K562 (cell line): ENCODE measurements around the gene RPL7A. TPM values are rescaled to one million over a fixed set of nuclear protein-coding genes. Genes with fewer than 3 reads are reported as not detected.

Experiments
- ATF4 ChIP-seq: fragments of 450-650 bp; formaldehyde crosslinking; IDR thresholded peaks from 2 replicates; pipeline ENCODE4 v1.4.0; 2022; ENCODE audit warnings: mild to moderate bottlenecking, moderate library complexity
- BACH1 ChIP-seq: fragments of 200-800 bp; sonication (Bioruptor generic); IDR thresholded peaks from 2 replicates; pipeline ENCODE4 v1.6.1; 2016; ENCODE audit warnings: missing genetic modification characterization, missing compliant biosample characterization
- CBFA2T3 ChIP-seq: fragments of 450-650 bp; IDR thresholded peaks from 2 replicates; pipeline ENCODE4 v1.6.1; 2017
- CTBP1 ChIP-seq: fragments of 450-650 bp; IDR thresholded peaks from 2 replicates; pipeline ENCODE4 v1.6.1; 2016; ENCODE audit warnings: borderline replicate concordance
- ERF ChIP-seq: fragments of 450-650 bp; formaldehyde crosslinking; IDR thresholded peaks from 2 replicates; pipeline ENCODE4 v1.4.0; 2020; ENCODE audit warnings: mild to moderate bottlenecking, mixed read lengths
- FOSL1 ChIP-seq: fragments of 200-800 bp; sonication (Bioruptor generic); conservative IDR thresholded peaks from 2 replicates; pipeline ENCODE4 v1.6.1; 2016; ENCODE audit warnings: missing genetic modification characterization, missing compliant biosample characterization
- FUS ChIP-seq: fragments of 200-400 bp; formaldehyde crosslinking; optimal IDR thresholded peaks from 2 replicates; pipeline ENCODE3; 2017; ENCODE audit warnings: low read depth, low read length
- HNRNPH1 ChIP-seq: fragments of 200-400 bp; formaldehyde crosslinking; optimal IDR thresholded peaks from 2 replicates; pipeline ENCODE3; 2017; ENCODE audit warnings: low read depth, mild to moderate bottlenecking, low read length, moderate library complexity
- KHSRP ChIP-seq: fragments of 450-650 bp; IDR thresholded peaks from 2 replicates; pipeline ENCODE4 v1.6.1; 2017
- MLLT1 ChIP-seq, 2 experiments: fragments of 450-650 bp; IDR thresholded peaks; 2 replicates each; pipeline ENCODE4 v1.6.1; 2016
- MYBL2 ChIP-seq, 2 experiments: fragments of 450-650 bp in 1 of 2; sonication (generic) in 1 of 2; formaldehyde crosslinking in 1 of 2; IDR thresholded peaks; 2 replicates each; pipeline versions ENCODE4 v1.6.1 to v1.8.1; 2017 to 2022; ENCODE audit warnings: borderline replicate concordance in 1 of 2, inconsistent platforms in 1 of 2, low read depth in 1 of 2, mild to moderate bottlenecking in 1 of 2, missing genetic modification reagents in 1 of 2, moderate library complexity in 1 of 2
- NFE2 ChIP-seq: IDR thresholded peaks from 2 replicates; pipeline ENCODE4 v1.6.1; 2014; ENCODE audit warnings: antibody characterized with exemption, low read depth
- NR1H2 ChIP-seq: sonication (generic); formaldehyde crosslinking; IDR thresholded peaks from 2 replicates; pipeline ENCODE4 v1.4.0; 2020; ENCODE audit warnings: mild to moderate bottlenecking, missing genetic modification reagents
- SMARCA5 ChIP-seq: fragments of 450-650 bp; IDR thresholded peaks from 2 replicates; pipeline ENCODE4 v1.6.1; 2016
- SRSF1 ChIP-seq: fragments of 200-400 bp; formaldehyde crosslinking; IDR thresholded peaks from 2 replicates; pipeline ENCODE4 v1.6.1; 2017; ENCODE audit warnings: mild to moderate bottlenecking, low read depth, low read length, moderate library complexity
- TGIF2 ChIP-seq: sonication (generic); formaldehyde crosslinking; IDR thresholded peaks from 2 replicates; pipeline ENCODE4 v1.8.1; 2022; ENCODE audit warnings: mild to moderate bottlenecking, missing genetic modification reagents, moderate library complexity
- THRAP3 ChIP-seq: fragments of 450-650 bp; IDR thresholded peaks from 2 replicates; pipeline ENCODE4 v1.6.1; 2016; ENCODE audit warnings: mild to moderate bottlenecking, inconsistent platforms, borderline replicate concordance
- ZBTB7A ChIP-seq: IDR thresholded peaks from 2 replicates; pipeline ENCODE4 v1.6.1; 2011; ENCODE audit warnings: low read depth, mild to moderate bottlenecking, low read length, moderate library complexity, borderline replicate concordance; ENCODE audit not compliant: control insufficient read depth
- ZNF134 ChIP-seq: fragments of 250-450 bp; sonication (Bioruptor Pico); conservative IDR thresholded peaks from 2 replicates; pipeline ENCODE4 v1.4.0; 2020
- ZNF408 ChIP-seq: fragments of 250-450 bp; sonication (Bioruptor Pico); IDR thresholded peaks from 2 replicates; pipeline ENCODE4 v1.4.0; 2020; ENCODE audit warnings: low read depth, mild to moderate bottlenecking, moderate library complexity
- ZNF445 ChIP-seq: fragments of 250-450 bp; sonication (Bioruptor Pico); IDR thresholded peaks from 2 replicates; pipeline ENCODE4 v1.4.0; 2020; ENCODE audit warnings: low read depth, mild to moderate bottlenecking, moderate library complexity
- ZNF668 ChIP-seq: fragments of 250-450 bp; sonication (Bioruptor Pico); IDR thresholded peaks from 2 replicates; pipeline ENCODE4 v1.8.0; 2022; ENCODE audit warnings: mild to moderate bottlenecking, inconsistent platforms
- ZNF707 ChIP-seq: fragments of 250-450 bp; sonication (Bioruptor Pico); conservative IDR thresholded peaks from 2 replicates; pipeline ENCODE4 v1.8.0; 2022; ENCODE audit warnings: inconsistent platforms, mild to moderate bottlenecking, moderate library complexity
- ZNF740 ChIP-seq, 3 experiments: fragments of 200-800 bp in 1 of 3; sonication (Bioruptor generic) in 1 of 3; sonication (generic) in 1 of 3; formaldehyde crosslinking in 1 of 3; IDR thresholded peaks; 2 replicates each; pipeline versions ENCODE4 v1.6.1 to v1.8.0; 2016 to 2022; ENCODE audit warnings: mild to moderate bottlenecking in 2 of 3, missing compliant biosample characterization in 2 of 3, missing genetic modification characterization in 2 of 3, missing genetic modification reagents in 1 of 3
- ZNF79 ChIP-seq: fragments of 250-450 bp; sonication (Bioruptor Pico); IDR thresholded peaks from 2 replicates; pipeline ENCODE4 v1.4.0; 2020; ENCODE audit warnings: low read depth, mild to moderate bottlenecking, moderate library complexity
- polyA plus RNA-seq, 8 experiments: library from polyadenylated mRNA; depleted of rRNA in 4 of 8; stranded (reverse) in 5 of 8; unstranded in 3 of 8; fragments of >200 nt; fragmentation: Nextera tagmentation in 2 of 8; fragmentation: Illumina TruSeq in 1 of 8; extraction: Ambion mirVana in 2 of 8; extraction: Trizol in 1 of 8; gene quantifications; 2 replicates each; pipeline versions ENCODE4 v1.2.1 to v1.2.3, GENCODE V29; 2011 to 2014; ENCODE audit warnings: inconsistent platforms in 1 of 8, missing spikeins in 1 of 8
- total RNA-seq, 7 experiments: library from RNA; depleted of rRNA in 6 of 7; stranded (reverse); fragments of >200 nt in 6 of 7; fragmentation: Illumina TruSeq in 2 of 7; extraction: Trizol in 2 of 7; gene quantifications; 2 replicates each; pipeline versions ENCODE4 v1.2.1 to v1.2.3, GENCODE V29; 2011 to 2021; ENCODE audit warnings: low replicate concordance in 1 of 7

Gene RPL7A
- total and polyA plus RNA-seq, 9 of the 15 experiments (the other 6 are each of a cell fraction or from before 2014, with no cell fraction given): 1,935 to 3,760 (median 2,652) TPM

- TF ChIP-seq NR1H2 (CRISPR knock-in tag) (no peak), ZNF134 (CRISPR knock-in tag) (no peak), FOSL1 (tag) (peak; percentile 34; the same call in 1 of the 2 replicates), ATF4 (CRISPR knock-in tag) (no peak), HNRNPH1 (no peak), THRAP3 (no peak), SRSF1 (no peak), ZBTB7A (peak; percentile 70; the same call in 1 of the 2 replicates), CBFA2T3 (peak; percentile 16), TGIF2 (CRISPR knock-in tag) (peak; percentile 54; the same call in 1 of the 2 replicates), ZNF445 (CRISPR knock-in tag) (0 out of 2 replicates have a peak, but pooled peaks have one; percentile 57), ZNF740 (CRISPR knock-in tag; IDR thresholded peaks at IDR 0.05) (no peak), ZNF740 (tag; IDR thresholded peaks at IDR 0.05) (no peak), MLLT1 (IDR thresholded peaks at IDR 0.05) (peak in 1 of 2 experiments; percentile 100; a peak in 2 of 4 replicates), ZNF707 (CRISPR knock-in tag) (no peak), ZNF408 (CRISPR knock-in tag) (no peak), SMARCA5 (no peak), NFE2 (no peak), ZNF79 (CRISPR knock-in tag) (no peak), BACH1 (no peak), CTBP1 (peak; percentile 79; the same call in 1 of the 2 replicates), ERF (CRISPR knock-in tag) (peak; percentile 43; the same call in 1 of the 2 replicates), KHSRP (no peak), ZNF668 (CRISPR knock-in tag) (no peak), MYBL2 (IDR thresholded peaks at IDR 0.05; ENCODE audit: low read depth) (no peak), MYBL2 (CRISPR knock-in tag; IDR thresholded peaks at IDR 0.05; ENCODE audit: borderline replicate concordance) (no peak), FUS (peak; percentile 89)
Observed at GRCh38 chr9:133335924-133336811, 11.8 kb upstream of the RPL7A start, which contains the start of gene SURF6 (continued).
